Measurements from ENCODE around the gene FAM217A.

The FAM217A gene

DNA sequence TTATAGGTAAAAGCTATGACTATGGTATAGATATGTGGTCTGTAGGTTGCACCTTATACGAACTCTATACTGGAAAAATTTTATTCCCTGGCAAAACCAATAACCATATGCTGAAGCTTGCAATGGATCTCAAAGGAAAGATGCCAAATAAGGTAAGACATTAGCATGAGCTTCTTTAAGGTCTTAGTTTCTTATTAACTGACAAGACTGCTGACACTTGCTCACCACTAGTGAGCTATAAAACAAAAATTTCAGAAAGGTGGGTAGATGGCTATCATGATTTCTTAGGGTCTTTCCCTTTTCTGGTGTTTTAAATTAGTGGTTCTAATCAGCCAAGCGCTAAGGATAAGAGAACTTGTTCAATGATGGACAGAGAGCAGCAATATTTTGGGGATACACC, 21.9 kb downstream of the FAM217A start:
- TF ChIP-seq GABPA (IDR thresholded peaks at IDR 0.05; ENCODE audit: low read depth) (no peak), SPI1 (IDR thresholded peaks at IDR 0.05; ENCODE audit: borderline replicate concordance, low read depth) (no peak), POLR2AphosphoS5 (IDR thresholded peaks at IDR 0.05; ENCODE audit: low read depth) (no peak)
- TF ChIP-seq, protein P1, sequence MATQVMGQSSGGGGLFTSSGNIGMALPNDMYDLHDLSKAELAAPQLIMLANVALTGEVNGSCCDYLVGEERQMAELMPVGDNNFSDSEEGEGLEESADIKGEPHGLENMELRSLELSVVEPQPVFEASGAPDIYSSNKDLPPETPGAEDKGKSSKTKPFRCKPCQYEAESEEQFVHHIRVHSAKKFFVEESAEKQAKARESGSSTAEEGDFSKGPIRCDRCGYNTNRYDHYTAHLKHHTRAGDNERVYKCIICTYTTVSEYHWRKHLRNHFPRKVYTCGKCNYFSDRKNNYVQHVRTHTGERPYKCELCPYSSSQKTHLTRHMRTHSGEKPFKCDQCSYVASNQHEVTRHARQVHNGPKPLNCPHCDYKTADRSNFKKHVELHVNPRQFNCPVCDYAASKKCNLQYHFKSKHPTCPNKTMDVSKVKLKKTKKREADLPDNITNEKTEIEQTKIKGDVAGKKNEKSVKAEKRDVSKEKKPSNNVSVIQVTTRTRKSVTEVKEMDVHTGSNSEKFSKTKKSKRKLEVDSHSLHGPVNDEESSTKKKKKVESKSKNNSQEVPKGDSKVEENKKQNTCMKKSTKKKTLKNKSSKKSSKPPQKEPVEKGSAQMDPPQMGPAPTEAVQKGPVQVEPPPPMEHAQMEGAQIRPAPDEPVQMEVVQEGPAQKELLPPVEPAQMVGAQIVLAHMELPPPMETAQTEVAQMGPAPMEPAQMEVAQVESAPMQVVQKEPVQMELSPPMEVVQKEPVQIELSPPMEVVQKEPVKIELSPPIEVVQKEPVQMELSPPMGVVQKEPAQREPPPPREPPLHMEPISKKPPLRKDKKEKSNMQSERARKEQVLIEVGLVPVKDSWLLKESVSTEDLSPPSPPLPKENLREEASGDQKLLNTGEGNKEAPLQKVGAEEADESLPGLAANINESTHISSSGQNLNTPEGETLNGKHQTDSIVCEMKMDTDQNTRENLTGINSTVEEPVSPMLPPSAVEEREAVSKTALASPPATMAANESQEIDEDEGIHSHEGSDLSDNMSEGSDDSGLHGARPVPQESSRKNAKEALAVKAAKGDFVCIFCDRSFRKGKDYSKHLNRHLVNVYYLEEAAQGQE (IDR thresholded peaks at IDR 0.05; ENCODE audit: insufficient replicate concordance, low read depth) = no peak
- TF ChIP-seq, protein P2, sequence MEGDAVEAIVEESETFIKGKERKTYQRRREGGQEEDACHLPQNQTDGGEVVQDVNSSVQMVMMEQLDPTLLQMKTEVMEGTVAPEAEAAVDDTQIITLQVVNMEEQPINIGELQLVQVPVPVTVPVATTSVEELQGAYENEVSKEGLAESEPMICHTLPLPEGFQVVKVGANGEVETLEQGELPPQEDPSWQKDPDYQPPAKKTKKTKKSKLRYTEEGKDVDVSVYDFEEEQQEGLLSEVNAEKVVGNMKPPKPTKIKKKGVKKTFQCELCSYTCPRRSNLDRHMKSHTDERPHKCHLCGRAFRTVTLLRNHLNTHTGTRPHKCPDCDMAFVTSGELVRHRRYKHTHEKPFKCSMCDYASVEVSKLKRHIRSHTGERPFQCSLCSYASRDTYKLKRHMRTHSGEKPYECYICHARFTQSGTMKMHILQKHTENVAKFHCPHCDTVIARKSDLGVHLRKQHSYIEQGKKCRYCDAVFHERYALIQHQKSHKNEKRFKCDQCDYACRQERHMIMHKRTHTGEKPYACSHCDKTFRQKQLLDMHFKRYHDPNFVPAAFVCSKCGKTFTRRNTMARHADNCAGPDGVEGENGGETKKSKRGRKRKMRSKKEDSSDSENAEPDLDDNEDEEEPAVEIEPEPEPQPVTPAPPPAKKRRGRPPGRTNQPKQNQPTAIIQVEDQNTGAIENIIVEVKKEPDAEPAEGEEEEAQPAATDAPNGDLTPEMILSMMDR (IDR thresholded peaks at IDR 0.05; ENCODE audit: insufficient read depth, low read length) = no peak
- DNase-seq (ENCODE audit: low read depth in 1 of 2, low spot score in 1 of 2) = no peak
- H3K27me3 ChIP-seq (ENCODE audit: insufficient read depth, poor library complexity, severe bottlenecking) = no peaks in the 10 kb centered on the region
- H3K27ac ChIP-seq (replicated peaks) = no peak overlapping the region
- no peak overlapping the region for H3K4me3 ChIP-seq (replicated peaks; ENCODE audit: insufficient read depth, low read length)

DNA sequence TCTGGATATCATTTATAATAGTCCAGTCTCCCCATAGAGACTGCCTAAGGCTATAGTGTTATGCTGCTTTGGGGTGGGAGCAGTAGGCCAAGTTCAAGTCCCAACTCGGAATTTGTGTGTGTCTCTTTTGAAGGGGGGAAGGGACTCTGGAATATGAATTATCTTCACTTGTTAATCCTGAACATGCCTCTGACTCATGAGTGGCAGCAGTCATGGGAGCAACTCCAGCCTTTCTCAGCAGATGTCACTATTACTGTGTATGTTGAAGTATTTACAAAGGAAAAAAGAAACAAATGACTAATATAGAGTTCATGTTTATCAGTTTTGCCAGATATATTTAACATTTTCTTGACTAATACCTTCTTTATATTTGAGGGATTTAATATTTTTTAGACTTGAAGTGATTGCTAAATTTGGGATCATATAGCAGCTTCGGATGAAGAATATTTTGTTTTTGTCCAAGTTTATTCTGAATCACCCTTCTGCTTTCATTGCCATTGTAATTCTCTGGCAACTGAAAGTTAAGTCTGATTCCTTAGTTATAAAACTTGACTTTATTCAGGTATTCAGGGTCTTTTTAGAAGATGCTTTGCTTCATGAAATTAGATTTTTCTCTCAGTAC, 23.4 kb downstream of the FAM217A start:
- Histone ChIP-seq H3K27ac (replicated peaks) (no peak overlapping the region), H3K27me3 (ENCODE audit: insufficient read depth, poor library complexity, severe bottlenecking) (no peaks in the 10 kb centered on the region), H3K4me3 (replicated peaks; ENCODE audit: insufficient read depth, low read length) (no peak overlapping the region)
- TF ChIP-seq SPI1 (IDR thresholded peaks at IDR 0.05; ENCODE audit: borderline replicate concordance, low read depth) (no peak), GABPA (IDR thresholded peaks at IDR 0.05; ENCODE audit: low read depth) (no peak), POLR2AphosphoS5 (IDR thresholded peaks at IDR 0.05; ENCODE audit: low read depth) (no peak)
- TF ChIP-seq, protein P1 (IDR thresholded peaks at IDR 0.05; ENCODE audit: insufficient replicate concordance, low read depth) = no peak
- TF ChIP-seq, protein P2 (IDR thresholded peaks at IDR 0.05; ENCODE audit: insufficient read depth, low read length) = no peak
- no peak for DNase-seq (ENCODE audit: low read depth in 1 of 2, low spot score in 1 of 2)

DNA sequence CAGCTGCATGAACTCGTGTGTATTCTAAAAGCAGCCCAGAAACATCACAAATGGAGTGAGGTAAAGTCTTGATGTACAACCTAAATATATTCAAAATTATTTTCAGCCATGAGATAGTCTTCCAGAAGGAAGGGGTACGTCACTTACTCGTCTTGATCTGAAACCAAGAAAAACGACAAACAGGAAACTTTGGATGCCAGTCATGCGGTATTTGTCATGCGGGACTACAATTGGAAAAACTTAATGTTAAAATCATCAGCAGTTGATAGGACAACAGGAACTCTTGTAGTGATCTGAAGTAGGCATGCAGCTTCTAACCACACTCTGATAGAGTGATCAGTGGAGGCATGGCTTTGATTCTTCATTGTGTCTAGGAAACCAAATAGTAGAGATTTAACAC, 29.7 kb downstream of the FAM217A start:
- Histone ChIP-seq H3K27ac (replicated peaks) (no peak overlapping the region), H3K4me3 (replicated peaks; ENCODE audit: insufficient read depth, low read length) (no peak overlapping the region), H3K27me3 (ENCODE audit: insufficient read depth, poor library complexity, severe bottlenecking) (no peaks in the 10 kb centered on the region)
- no peak for DNase-seq (ENCODE audit: low read depth in 1 of 2, low spot score in 1 of 2)
- TF ChIP-seq GABPA (IDR thresholded peaks at IDR 0.05; ENCODE audit: low read depth) = no peak
- TF ChIP-seq POLR2AphosphoS5 (IDR thresholded peaks at IDR 0.05; ENCODE audit: low read depth) = no peak
- TF ChIP-seq SPI1 (IDR thresholded peaks at IDR 0.05; ENCODE audit: borderline replicate concordance, low read depth) = no peak
- TF ChIP-seq, protein P1 (IDR thresholded peaks at IDR 0.05; ENCODE audit: insufficient replicate concordance, low read depth) = no peak
- TF ChIP-seq, protein P2 (IDR thresholded peaks at IDR 0.05; ENCODE audit: insufficient read depth, low read length) = no peak

Data from HL-60 (cell line).